ENCODE data around the gene PAPPA2. TPM values are rescaled to one million over a fixed set of nuclear protein-coding genes. Genes with fewer than 3 reads are reported as not detected.

The PAPPA2 gene
- total and polyA plus RNA-seq, 10 of the 15 experiments (the other 5 are each of a cell fraction or from before 2014, with no cell fraction given): under 0.01 to 0.06 (median 0.03) TPM; not detected in 7

GRCh38 chr1:176522310-176522845, 59.4 kb downstream of the PAPPA2 start:
- FAIRE-seq (no peak), DNase-seq (ENCODE audit: low read depth, low spot score) (no peak), ATAC-seq (no peak)
- H3K27ac ChIP-seq (ENCODE audit: control insufficient read depth, insufficient read depth): no peak overlapping the region
- no peaks in the 10 kb centered on the region for H3K36me3 ChIP-seq (ENCODE audit: control insufficient read depth in 2 of 2, insufficient read depth in 2 of 2, low read length in 1 of 2)
- H3K4me1 ChIP-seq (ENCODE audit: control insufficient read depth, insufficient read depth, low read length): no peaks in the 10 kb centered on the region
- POLR2A ChIA-PET: no interaction called here
- SMC1A ChIA-PET (ENCODE audit: uncharacterized antibody, unreplicated experiment): interaction anchor here (1.4 kb wide), 1 partner anchor 39 kb away, joined by 4 read pairs; no protein-coding TSS in a partner anchor
- RAD21 ChIA-PET (ENCODE audit: unreplicated experiment): no interaction called here
- no peak for TF ChIP-seq CBX3 (IDR thresholded peaks at IDR 0.05; ENCODE audit: borderline replicate concordance, low read depth)
- TF ChIP-seq IRF3 (IDR thresholded peaks at IDR 0.05): no peak
- no peak for TF ChIP-seq GABPA (IDR thresholded peaks at IDR 0.05; ENCODE audit: low read depth)
- TF ChIP-seq IRF5 (IDR thresholded peaks at IDR 0.05; ENCODE audit: borderline replicate concordance): no peak
- no peak for TF ChIP-seq TCF3 (IDR thresholded peaks at IDR 0.05; ENCODE audit: borderline replicate concordance, insufficient read depth, low read depth, low read length)
- no peak for TF ChIP-seq TBL1XR1 (IDR thresholded peaks at IDR 0.05; ENCODE audit: low read depth, low read length)
- no peak for TF ChIP-seq TCF12 (IDR thresholded peaks at IDR 0.05; ENCODE audit: low read depth, low read length)
- TF ChIP-seq NR2C2 (IDR thresholded peaks at IDR 0.05; ENCODE audit: borderline replicate concordance, control insufficient read depth, insufficient read length, low read depth): no peak
- no peak for TF ChIP-seq ZZZ3 (IDR thresholded peaks at IDR 0.05; ENCODE audit: control insufficient read depth, insufficient read length, low read depth)
- in situ Hi-C loops (cut with MboI) (no loop called here), intact Hi-C loops (cut with micrococcal nuclease; ENCODE audit: unreplicated experiment) (no loop called here)
- no peaks in the 10 kb centered on the region for H3K27me3 ChIP-seq (replicated peaks in 1 of 2; ENCODE audit: control insufficient read depth in 2 of 2, insufficient read depth in 2 of 2, low read length in 1 of 2)
- no peak overlapping the region for H3K9ac ChIP-seq (ENCODE audit: control insufficient read depth, insufficient read depth, low read length)
- WGBS (ENCODE audit: insufficient coverage, insufficient replicate concordance, low lambda C conversion rate, missing lambda C conversion rate): 3% methylated on average over 3 of the region's 3 CpGs
- no peaks in the 10 kb centered on the region for H4K20me1 ChIP-seq (ENCODE audit: control insufficient read depth, insufficient read depth)
- H3K79me2 ChIP-seq (ENCODE audit: control insufficient read depth, insufficient read depth, low read length): no peaks in the 10 kb centered on the region
- H3K9me3 ChIP-seq (replicated peaks; ENCODE audit: control insufficient read depth, insufficient read depth, low read length): no peaks in the 10 kb centered on the region
- no TSS peak for BruUV-seq (replicated peaks)
- CTCF ChIA-PET: no interaction called here
- no peak overlapping the region for H3K4me2 ChIP-seq (ENCODE audit: control insufficient read depth, insufficient read depth)
- no peak overlapping the region for H3K4me3 ChIP-seq
- no peak overlapping the region for H2AFZ ChIP-seq (ENCODE audit: control insufficient read depth, low read depth, low read length)
